Dedifferentiated amniotic fluid mesenchymal stem cell (primary cell): ENCODE data around the gene ELAPOR1.
A peak's percentile ranks its signal among the peaks of the same experiment; 100 is the strongest.

Source experiments
- DNase-seq: peaks from one replicate; pipeline ENCODE4 v3.0.0-alpha.2; 2016; ENCODE audit errors: extremely low spot score

The ELAPOR1 gene

DNA sequence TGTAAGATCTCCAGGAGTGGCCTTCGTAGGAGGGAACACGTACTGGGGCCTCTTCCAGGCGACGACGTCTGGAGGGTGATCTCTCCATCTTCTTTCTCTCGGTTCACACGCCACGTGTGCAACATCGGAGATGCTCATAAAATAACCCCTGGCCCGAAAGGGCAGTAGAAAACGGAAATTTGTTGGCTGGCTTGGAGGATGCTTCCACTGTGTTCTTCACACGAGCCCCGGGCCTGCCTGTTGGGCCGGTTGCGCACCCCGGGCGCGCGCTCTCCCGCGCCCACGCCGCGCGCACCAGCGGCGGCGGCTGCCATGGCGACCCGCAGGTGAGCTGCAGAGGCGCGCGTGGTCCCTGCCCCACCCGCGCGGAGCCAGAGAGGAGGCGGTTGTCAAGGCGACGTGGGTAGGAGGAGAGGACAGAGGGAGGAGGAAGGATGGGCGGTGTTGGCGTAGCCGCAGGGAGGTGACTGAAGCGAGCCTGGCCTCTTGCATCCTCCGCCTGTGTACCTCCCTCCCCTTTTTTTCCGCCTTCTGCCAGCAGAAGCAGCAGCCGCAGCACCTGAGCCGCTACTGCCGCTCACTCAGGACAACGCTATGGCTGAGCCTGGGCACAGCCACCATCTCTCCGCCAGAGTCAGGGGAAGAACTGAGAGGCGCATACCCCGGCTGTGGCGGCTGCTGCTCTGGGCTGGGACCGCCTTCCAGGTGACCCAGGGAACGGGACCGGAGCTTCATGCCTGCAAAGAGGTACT lies at the start of gene ELAPOR1:
Gene ELAPOR1 (plus strand): TSS at position 526 of the 752 bp plus-strand sequence. CDS start 69 bp downstream, at position 595.
- no peak for DNase-seq

- DNase-seq = no peak
Measured at GRCh38 chr1:109065137-109065536, 48.8 kb upstream of the ELAPOR1 start.

DNA sequence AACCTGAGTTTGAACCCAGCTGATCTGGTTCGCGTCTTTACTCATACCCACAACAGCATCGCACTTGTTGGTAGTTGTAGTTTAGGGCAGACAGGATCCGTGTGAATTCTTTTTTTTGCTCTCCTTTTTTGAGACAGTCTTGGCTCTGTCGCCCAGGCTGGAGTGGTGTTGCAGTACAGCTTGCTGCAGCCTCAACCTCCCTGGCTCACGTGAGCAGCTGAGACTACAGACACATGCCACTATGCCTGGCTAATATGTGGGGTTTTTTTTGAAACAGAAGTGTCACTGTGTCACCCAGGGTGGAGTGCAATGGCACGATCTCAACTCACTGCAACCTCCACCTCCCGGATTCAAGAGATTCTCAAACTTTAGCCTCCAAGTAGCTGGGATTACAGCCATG lies 46.0 kb upstream of the ELAPOR1 start:
- no peak for DNase-seq

GRCh38 chr1:109069294-109069693 lies 44.6 kb upstream of the ELAPOR1 start:
- DNase-seq = no peak

- peak; percentile 97 for DNase-seq
Measured at GRCh38 chr1:109075531-109076490, 38.1 kb upstream of the ELAPOR1 start, which contains the start of gene TAF13. TSS of gene TAF13 (minus strand) at chr1:109076003. CDS start at chr1:109075947, 56 bp downstream.

DNA sequence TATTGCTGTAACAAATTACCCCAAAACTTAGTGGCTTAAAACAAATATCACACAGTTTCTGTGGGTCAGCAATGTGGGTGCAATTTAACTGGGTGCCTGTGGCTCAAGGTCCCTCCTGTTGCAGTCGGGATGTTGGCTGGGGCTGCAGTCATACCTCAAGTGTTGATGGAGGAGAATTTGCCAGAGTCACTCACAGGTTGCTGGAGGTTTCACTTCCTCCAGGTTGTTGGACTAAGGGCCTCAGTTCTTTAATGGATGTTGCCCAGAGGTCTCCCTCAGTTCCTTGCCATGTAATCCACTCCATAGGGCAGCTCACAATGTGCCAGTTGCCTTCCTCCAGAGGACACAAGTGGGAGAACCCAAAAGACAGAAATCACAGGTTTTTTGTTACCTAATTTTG lies 35.6 kb upstream of the ELAPOR1 start:
- no peak for DNase-seq

DNA sequence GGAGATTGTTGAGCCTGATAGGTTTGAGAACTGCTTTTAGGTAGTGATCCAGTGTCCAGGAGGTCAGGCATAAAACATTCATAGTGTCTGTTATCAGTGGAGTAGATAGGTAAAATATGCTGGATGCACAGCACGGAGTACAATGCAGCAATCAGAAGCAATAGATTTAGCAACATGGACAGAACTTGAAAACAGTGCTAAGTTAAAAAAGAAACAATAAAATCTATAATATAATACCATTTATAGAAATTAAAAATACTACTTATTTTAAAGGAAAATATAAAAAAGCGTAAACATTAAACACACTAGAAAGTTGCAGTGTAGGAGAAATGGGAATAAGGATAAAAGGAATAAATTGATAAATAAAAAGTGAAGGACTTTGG lies 34.7 kb upstream of the ELAPOR1 start:
- no peak for DNase-seq

DNA sequence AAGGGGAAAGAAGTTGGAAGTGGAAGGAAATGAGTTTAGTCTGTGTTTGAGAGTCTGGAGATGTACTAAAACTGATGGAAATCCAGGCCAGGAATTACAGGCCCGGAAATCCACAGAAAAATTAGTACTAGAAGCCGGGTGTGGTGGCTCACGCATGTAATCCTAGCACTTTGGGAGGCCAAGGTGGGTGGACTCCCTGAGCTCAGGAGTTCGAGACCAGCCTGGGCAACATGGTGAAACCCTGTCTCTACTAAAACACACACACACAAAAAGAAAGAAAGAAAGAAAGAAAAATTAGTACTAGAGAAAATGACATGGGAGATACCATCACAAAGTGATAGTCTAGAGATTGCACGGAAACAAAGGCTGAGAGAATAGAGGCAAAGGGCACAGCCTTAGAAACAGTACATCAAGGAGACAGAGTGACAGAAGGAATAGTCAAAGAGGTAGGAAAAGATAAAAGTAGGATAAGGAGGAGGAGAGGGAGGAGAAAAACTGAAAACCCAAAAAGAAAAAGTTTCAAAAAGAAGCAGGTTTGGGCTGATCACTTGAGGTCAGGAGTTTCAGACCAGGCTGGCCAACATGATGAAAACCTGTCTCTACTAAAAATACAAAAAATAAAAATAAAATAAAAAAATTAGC lies 33.4 kb upstream of the ELAPOR1 start:
- DNase-seq = no peak

DNA sequence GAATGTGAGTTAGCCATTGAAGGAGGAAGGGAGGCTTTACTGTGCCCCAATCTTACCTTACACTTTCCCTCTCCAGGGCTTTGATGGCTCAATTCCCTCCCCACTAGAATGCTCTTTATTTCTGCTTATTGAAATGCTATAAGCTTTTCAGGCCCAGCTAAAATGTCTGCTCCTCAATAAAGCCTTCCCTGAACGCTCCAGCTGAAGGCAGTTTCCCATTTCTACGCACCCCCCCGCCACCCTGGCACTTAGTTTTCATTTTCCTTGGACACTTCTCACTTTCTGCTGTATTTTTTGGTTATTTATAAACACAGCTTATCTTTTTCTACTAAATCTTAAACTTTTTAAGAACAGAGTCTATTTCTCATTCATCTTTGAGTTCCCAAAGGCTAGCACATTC lies 30.4 kb upstream of the ELAPOR1 start:
- no peak for DNase-seq

GRCh38 chr1:109083923-109084322 lies 30.0 kb upstream of the ELAPOR1 start:
- no peak for DNase-seq

- no peak for DNase-seq
Measured at GRCh38 chr1:109084563-109085517, 29.1 kb upstream of the ELAPOR1 start.

DNA sequence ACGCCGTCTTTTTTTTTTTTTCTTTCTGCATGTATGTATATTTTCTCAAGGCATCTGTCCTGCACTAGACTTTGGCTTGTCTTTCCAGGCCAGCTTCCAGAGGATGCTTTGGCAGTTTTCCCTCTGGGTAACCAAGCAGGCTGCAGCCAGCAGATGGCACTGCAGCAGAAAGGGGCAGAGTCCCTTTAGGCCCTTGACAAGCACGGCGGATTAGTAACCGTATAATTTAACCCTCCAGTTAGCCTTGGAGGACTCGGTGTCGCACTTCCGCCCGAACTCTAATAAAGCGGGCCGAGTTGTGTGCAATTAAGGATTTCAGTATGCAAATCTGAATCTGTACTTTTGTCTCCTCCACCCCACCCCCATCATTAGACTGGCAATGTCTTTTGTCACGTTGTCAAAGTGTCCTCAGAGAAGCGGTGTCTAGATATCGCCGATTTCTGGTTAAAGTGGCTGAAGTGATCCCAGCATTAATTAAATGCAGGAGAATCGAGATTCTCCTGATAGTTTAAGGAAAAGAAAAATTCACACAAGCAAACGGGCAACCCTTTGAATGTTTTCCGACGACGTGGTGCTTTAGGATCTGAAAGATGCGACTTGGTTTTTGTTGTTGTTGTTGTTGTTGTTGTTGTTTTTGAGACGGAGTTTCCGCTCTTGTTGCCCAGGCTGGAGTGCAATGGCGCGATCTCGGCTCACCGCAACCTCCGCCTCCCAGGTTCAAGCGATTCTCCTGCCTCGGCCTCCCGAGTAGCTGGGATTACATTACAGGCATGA lies 24.5 kb upstream of the ELAPOR1 start:
- DNase-seq = no peak

DNA sequence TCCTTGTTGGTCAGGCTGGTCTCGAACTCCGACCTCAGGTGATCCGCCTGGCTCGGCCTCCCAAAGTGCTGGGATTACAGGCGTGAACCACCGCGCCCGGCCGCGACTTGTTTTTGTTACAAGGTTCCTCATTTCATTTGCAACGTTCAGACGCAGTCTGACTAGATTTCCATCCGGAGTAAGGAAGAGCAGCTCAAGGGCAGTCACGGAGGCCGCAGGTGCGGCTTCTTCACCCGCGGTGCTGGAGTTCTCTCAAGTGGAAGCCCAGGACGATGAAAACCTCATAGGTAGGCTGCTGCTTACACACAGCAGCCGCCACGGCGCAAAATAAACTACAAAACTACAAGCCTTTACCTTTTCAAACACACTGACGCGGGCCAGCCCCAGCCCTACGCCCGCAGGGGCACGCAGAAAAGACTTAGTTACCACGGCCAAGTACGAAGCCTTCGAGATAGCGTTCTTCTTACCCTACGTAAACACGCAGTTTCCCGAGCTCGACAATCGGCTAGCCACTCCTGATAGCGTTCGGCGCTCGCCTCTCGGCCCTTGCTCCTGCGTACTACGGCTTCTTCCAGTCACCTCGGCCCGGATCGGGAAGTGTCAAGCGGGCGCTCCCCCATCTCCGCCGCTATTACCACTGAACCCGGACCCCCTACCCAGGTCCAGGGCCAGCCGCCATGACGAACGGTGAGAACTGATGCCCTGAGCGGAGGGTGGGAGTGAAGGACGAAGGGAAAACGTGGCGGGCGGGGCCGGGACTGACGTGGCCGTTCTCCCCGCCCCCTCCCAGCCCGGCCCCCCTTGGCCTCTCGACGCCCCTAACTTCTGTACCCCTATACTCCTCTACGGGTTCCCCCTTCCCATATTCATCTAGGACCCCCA lies 23.5 kb upstream of the ELAPOR1 start, which contains the start of gene TMEM167B:
Gene TMEM167B (plus strand): TSS at position 569 of the 882 bp plus-strand sequence. CDS start 109 bp downstream, at position 678.
- peak; percentile 94 for DNase-seq

DNA sequence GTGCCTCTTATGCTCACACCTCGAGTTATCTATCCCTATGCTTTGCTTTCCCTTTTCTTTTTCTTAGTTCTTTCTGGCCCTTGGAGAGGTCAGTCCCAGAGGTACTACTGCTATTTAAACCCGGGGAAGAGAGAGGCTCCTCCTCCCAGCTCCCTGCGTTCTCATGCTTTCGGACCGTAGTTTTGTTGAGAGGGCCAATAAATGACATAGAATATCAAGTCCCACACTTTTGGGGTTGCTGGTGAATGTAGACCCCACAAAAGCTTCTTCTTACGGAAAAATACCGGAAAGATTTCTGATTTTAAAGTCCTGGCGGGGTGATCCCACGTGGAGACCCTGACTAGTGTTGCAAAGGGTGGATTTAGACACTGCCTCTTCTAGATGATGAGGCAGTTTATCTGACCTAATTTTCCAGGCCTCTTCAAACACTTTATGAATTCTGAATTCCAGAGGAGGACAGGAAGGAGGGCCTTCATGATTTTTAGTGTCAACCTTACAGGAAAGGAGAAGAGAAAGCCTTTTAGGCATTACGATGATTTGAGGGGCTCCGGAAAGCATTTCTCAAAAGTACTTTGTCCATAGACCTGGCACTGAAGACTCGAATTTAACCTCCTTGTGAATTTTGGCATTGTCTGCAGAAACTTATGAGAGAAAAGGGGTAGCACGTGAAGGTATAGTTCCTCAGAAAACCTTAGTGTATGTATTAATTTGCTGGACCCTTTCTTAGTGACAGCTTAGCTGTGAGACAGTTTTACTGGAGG lies 22.7 kb upstream of the ELAPOR1 start:
- DNase-seq = peak; percentile 33

GRCh38 chr1:109091839-109092193 lies 22.1 kb upstream of the ELAPOR1 start:
- DNase-seq = peak; percentile 22

GRCh38 chr1:109094377-109094803 lies 19.5 kb upstream of the ELAPOR1 start:
- no peak for DNase-seq

DNA sequence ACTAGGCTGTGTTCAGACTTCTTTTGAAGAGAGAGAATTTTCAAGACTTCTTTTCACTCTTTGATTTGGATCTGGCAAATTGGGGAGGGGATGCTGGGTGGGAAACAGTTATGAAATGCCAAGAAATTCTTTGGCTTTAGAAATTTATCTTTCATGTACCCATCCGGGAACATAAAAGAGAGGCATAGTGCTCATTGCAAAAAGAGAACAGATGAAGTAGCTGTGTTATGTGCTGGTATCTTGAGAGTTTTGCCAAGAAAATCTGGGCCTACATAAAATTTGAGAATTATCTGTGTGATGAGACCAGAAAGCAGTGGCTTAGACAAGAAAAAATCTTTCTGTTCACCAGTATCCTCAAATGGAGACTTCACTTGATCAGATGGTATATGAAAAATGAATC lies 19.0 kb upstream of the ELAPOR1 start:
- DNase-seq = no peak

DNA sequence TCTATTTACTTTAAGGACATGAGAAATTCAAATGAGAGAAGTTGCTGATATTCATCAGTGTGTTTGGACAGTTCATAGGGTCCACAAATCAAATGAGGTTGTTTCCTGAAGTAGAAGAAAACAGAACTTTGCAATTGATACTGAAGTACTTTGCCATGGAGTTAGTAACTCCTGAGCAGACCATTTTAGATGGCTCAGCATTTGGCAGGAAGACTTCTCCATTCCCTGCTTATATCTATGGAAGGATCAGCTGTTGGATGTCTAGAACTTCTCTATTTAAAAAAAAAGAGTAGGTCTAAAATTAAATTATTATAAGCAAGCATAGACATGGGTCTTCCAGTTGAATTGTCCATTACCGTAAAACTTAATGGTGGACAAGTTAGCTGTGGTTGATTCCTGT lies 18.3 kb upstream of the ELAPOR1 start:
- DNase-seq = no peak
